GM12878 (cell line): ENCODE measurements around the gene GYPC.

ENCODE experiments used
- CBX3 ChIP-seq: fragments of 200-600 bp; sonication (generic); IDR thresholded peaks from 2 replicates; pipeline ENCODE4 v1.6.1; 2016; ENCODE audit warnings: low read depth, borderline replicate concordance
- CHD2 ChIP-seq: IDR thresholded peaks from 2 replicates; pipeline ENCODE4 v1.6.1; 2011; ENCODE audit warnings: low read depth, low read length, improper control_type of control experiment, borderline replicate concordance
- CHD4 ChIP-seq: fragments of 200-600 bp; sonication (generic); IDR thresholded peaks from 2 replicates; pipeline ENCODE4 v1.6.1; 2016; ENCODE audit warnings: mild to moderate bottlenecking
- CTCF ChIP-seq, 3 experiments: IDR thresholded peaks in 2 of 3; conservative IDR thresholded peaks in 1 of 3; 2 replicates each; pipeline ENCODE4 v1.5.1; 2011; ENCODE audit warnings: low read depth in 3 of 3, low read length in 3 of 3, mild to moderate bottlenecking in 3 of 3, control low read depth in 2 of 3, moderate library complexity in 2 of 3, inconsistent platforms in 1 of 3, mixed read lengths in 1 of 3; ENCODE audit not compliant: control insufficient read depth in 2 of 3, insufficient read depth in 1 of 3; ENCODE audit errors: extremely low read depth in 1 of 3
- EP300 ChIP-seq, 2 experiments: fragments of 150-350 bp in 1 of 2; IDR thresholded peaks; 2 replicates each; pipeline ENCODE4 v1.6.1; 2011 to 2012; ENCODE audit warnings: low read depth in 2 of 2, low read length in 2 of 2, borderline replicate concordance in 1 of 2, improper control_type of control experiment in 1 of 2, inconsistent platforms in 1 of 2; ENCODE audit not compliant: control insufficient read depth in 1 of 2
- FOXK2 ChIP-seq: fragments of 450-650 bp; IDR thresholded peaks from 2 replicates; pipeline ENCODE4 v1.6.1; 2017; ENCODE audit warnings: mild to moderate bottlenecking, moderate library complexity
- PKNOX1 ChIP-seq: fragments of 450-650 bp; IDR thresholded peaks from 2 replicates; pipeline ENCODE4 v1.6.1; 2016; ENCODE audit warnings: mild to moderate bottlenecking

- TF ChIP-seq CTCF (IDR thresholded peaks at IDR 0.05 in 2 of 3, conservative IDR thresholded peaks at IDR 0.05 in 1 of 3; ENCODE audit: control insufficient read depth in 2 of 3, extremely low read depth in 1 of 3, insufficient read depth in 1 of 3, low read depth in 3 of 3, low read length in 3 of 3) (no peak), CHD4 (no peak), CHD2 (no peak), EP300 (IDR thresholded peaks at IDR 0.05; ENCODE audit: borderline replicate concordance in 1 of 2, control insufficient read depth in 1 of 2, low read depth in 2 of 2, low read length in 2 of 2) (no peak), PKNOX1 (no peak), CBX3 (no peak), FOXK2 (no peak)
Observed at GRCh38 chr2:126660971-126661370, 5.0 kb downstream of the GYPC start.
